Measurements from ENCODE around the gene PAX6. TPM values are rescaled to one million over a fixed set of nuclear protein-coding genes. Genes with fewer than 3 reads are reported as not detected.
"Not testable (repeated sequence)": the region's sequence is repeated elsewhere in the genome, so short reads cannot be mapped to it uniquely, and the experiment has no call there.

Gene PAX6
- total RNA-seq, 1 donor from 2014 or later, result not detected

GRCh38 chr11:31783252-31783651 is 27.9 kb downstream of the PAX6 start:
- intact Hi-C loops (cut with micrococcal nuclease), result no loop called here
- no peak for DNase-seq
- ATAC-seq, result no peak

GRCh38 chr11:31782257-31782656 is 28.9 kb downstream of the PAX6 start:
- intact Hi-C loops (cut with micrococcal nuclease), result no loop called here
- DNase-seq (no peak), ATAC-seq (no peak)

- peak; percentile 26 for ATAC-seq
- intact Hi-C loops (cut with micrococcal nuclease), result no loop called here
- DNase-seq, result no peak
Observed at GRCh38 chr11:31780480-31780971, 30.6 kb downstream of the PAX6 start.

GRCh38 chr11:31780078-31780477 is 31.0 kb downstream of the PAX6 start:
- intact Hi-C loops (cut with micrococcal nuclease), result no loop called here
- DNase-seq, result no peak
- no peak for ATAC-seq

DNA sequence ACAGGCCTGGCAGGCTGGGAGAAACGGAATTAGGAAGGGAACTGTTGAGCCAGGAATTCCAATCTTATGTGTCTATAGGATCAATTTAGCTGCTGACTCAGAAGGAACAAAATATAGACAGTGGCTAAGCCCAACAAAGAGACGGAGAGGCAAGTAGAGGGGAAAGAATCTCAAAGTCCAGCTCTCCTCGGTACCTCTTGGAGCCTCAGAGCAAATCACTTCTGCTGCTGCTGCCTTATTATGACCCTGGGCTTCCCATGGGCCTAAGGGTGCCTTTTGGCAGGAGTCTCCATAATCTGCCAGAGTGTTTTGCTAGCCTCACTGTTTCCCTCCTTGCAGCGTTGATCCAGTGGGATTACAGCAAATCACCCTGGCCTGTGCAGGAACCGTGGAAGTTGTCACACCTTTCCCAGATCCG is 31.7 kb downstream of the PAX6 start:
- intact Hi-C loops (cut with micrococcal nuclease), result no loop called here
- no peak for DNase-seq
- ATAC-seq, result peak; percentile 60

- DNase-seq (no peak), ATAC-seq (peak; percentile 23)
- intact Hi-C loops (cut with micrococcal nuclease), result no loop called here
Observed at GRCh38 chr11:31772412-31772811, 38.7 kb downstream of the PAX6 start.

DNA sequence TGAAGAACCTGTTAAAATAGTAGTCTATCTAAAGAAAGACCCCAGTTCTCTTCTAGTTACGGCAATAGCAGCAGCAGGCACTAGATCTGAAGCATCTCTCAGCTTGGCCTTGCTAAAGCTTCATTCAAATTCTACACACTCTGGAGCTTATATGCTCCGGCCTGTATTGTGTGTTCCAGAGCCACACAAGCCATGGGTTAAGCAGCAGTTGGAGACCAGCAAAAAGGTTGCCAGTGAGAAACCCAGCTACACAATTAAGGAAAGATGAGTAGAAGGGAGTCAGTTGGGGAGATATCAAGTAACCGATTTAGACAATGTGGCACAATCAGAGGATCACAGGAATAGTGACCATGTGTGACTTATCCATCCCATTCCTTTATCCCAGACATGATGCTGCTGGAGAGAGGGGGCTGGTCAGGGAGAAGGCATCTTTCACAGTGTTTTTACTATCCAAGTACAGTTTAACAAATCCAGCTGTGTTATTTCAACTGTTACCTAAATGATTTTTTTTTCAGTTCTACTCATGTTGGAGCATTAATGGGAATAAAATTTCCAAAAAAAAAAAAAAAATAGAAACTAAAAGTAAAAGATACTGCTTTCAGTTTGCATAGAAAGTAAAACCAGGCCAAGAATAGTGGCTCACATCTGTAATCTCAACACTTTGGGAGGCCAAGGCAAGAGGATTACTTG is 41.0 kb downstream of the PAX6 start:
- intact Hi-C loops (cut with micrococcal nuclease), result no loop called here
- no peak for ATAC-seq

GRCh38 chr11:31768749-31769640 is 42.1 kb downstream of the PAX6 start:
- ATAC-seq, result no peak
- no peak for DNase-seq
- intact Hi-C loops (cut with micrococcal nuclease), result no loop called here

More for the DNA sequence above, 41.0 kb downstream of the PAX6 start:
- DNase-seq, result no peak

GRCh38 chr11:31767685-31768084 is 43.4 kb downstream of the PAX6 start:
- intact Hi-C loops (cut with micrococcal nuclease), result no loop called here
- ATAC-seq (no peak), DNase-seq (no peak)

DNA sequence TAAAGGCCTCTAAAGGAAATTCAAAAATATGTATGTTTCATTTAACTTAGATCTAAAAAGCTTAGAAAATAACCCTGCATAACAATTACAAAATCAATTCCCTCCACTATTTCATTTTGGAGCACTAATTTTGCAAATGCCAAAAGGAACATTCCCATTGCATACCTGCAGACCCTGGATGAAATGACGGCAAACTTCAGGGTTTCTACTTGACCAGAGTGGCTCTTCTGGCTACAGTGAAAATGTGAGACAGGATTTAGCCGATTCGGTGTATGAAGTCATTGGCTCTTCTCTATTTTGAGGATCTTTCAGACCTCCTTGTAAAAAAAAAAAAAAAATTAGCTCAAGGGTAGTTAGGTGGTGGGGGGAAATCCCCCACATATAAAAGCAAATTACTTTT is 44.1 kb downstream of the PAX6 start:
- DNase-seq (no peak), ATAC-seq (no peak)
- intact Hi-C loops (cut with micrococcal nuclease), result no loop called here

DNA sequence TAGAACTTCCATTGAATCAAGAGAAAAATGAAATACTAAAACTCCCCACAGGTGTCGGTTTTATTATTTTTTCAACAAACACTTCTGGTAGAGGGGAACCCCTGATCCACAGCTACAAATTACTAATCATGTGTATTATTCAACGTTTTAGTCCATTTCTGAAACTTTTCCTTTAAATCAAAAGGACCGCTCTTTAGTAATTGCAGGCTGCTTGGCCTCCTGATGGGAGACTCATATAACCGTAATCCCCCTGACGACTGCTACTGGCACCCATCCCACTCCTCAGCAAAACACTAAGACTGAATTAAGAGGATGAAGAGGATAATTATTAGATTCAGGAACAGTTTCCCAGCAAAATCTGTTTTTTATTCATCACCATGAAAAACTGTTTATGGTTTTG is 46.4 kb downstream of the PAX6 start:
- ATAC-seq, result no peak
- intact Hi-C loops (cut with micrococcal nuclease), result no loop called here
- no peak for DNase-seq

DNA sequence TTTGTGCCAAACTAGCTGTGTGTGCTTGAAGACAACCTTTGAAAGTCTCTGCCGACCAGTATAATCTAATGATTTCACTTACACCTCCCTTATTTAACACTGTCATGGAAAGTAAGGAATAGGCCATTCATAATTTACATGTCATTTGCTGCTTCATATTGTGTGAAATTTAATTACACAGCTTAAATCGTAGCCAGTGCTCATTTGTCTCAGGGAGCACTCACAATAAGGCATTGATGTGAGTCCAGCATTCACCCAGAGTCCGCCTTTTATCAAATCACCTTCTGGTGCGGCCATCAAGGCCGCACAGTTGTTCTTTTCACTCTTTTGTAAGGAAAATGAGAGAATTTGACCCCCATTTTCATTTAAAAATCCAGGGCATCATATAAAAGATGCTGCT is 46.9 kb downstream of the PAX6 start:
- ATAC-seq, result no peak
- intact Hi-C loops (cut with micrococcal nuclease), result no loop called here
- DNase-seq, result no peak

DNA sequence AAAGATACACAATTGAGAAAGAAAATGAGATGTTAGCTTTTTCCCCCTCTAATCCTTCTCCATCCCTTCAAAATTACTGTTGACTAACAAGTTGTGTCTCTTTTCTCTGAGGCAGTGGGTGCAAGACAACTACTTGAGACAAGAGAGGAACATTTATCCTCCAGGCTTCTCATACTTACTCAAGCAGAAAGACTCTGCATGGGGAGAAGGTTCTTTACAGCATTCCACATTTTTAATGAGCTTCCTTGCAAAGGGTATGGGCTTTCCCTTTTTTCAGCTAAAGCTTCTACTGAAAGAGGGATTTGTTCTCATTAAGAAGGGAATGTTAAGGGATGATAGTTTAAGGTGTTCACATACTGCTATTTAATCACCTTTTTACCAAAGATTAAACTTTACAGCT is 47.8 kb downstream of the PAX6 start:
- ATAC-seq, result no peak
- DNase-seq, result no peak
- intact Hi-C loops (cut with micrococcal nuclease), result no loop called here

DNA sequence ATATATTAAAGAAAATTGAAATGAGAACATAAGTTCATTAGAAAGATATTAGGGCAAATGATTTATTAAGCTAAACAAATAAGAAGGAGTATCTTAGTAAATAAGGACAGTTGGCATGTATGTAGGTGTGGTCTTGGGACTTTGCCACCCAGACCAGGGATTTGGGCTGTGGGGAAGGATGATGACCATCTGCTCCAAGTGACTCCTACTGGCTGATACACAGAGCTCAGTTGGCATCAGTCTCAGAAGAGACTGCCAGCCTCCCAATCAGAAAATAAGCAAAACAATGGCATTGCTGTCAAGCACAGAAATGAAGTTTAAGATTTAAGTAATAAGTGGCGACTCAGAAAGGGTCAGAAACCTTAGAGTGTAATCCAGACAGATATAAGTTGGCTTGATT is 49.5 kb downstream of the PAX6 start:
- intact Hi-C loops (cut with micrococcal nuclease), result no loop called here
- no peak for DNase-seq
- ATAC-seq, result no peak

DNA sequence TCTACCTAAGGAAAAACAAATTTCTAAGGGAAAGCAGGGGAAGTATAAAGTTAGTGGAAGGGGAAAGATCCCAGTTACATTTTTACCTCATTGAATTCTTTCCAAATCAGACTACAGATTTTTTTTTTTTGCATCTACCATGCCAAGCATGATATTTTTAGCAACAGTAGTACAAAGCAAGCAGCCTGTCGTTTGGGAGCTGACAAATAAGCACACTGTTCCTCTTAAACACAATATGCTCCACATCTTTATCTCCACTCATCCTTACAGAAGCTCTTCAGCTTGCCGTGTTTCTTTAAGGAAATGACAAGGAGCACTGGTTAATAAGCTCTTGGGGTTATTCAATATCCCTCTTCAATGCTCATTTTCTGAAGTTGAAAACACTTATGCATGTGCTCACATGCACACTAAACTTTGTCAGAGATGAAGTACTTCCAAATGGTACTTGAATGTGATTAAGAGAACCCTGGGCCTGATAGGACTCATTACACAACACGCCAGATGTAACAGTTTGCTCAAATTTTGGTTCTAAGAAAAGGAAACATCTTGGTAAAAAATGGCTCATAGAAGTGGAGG is 53.8 kb downstream of the PAX6 start:
- no peak for DNase-seq
- intact Hi-C loops (cut with micrococcal nuclease), result no loop called here
- peak; percentile 72 for ATAC-seq

DNA sequence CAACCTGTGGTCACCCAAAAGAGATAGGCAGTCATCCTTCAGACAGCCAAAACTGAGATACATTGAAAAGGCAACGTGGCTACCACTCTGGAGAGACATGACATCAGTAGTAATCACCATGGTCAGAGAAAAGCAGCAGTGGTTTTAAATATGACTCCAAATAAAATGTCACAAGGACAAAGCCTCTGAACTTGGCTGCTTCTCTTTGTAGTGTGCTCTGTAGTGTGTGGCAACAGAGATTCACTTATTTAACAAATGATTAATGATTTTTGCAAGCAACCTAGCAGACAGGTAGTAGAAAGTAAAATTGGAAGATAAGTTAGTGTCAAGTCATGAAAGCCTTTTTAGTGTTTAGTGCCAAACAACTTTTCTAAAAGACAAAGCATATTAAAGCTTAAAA is 63.5 kb downstream of the PAX6 start:
- no peak for DNase-seq
- intact Hi-C loops (cut with micrococcal nuclease), result no loop called here
- no peak for ATAC-seq

GRCh38 chr11:31740731-31741368 is 70.3 kb downstream of the PAX6 start:
- ATAC-seq; intact Hi-C loops (cut with micrococcal nuclease); DNase-seq: not testable (repeated sequence)

- ATAC-seq (no peak), DNase-seq (no peak)
- intact Hi-C loops (cut with micrococcal nuclease), result no loop called here
Observed at GRCh38 chr11:31740131-31740530, 71.0 kb downstream of the PAX6 start.

Measured in left ventricle myocardium superior (tissue), 1 donor.